ENCODE measurements around the gene FBXW7. TPM values are rescaled to one million over a fixed set of nuclear protein-coding genes. Genes with fewer than 3 reads are reported as not detected.
A peak's percentile ranks its signal among the peaks of the same experiment; 100 is the strongest.

The FBXW7 gene
- total RNA-seq, 3 donors from 2014 or later (not counting 1 experiment from before 2014, with no cell fraction given), result 172 to 202 (median 175) TPM

GRCh38 chr4:152530600-152530999 is 5.3 kb downstream of the FBXW7 start:
- no peak overlapping the region for H3K4me3 Mint-ChIP-seq
- intact Hi-C loops (cut with micrococcal nuclease), result no loop called here
- H3K4me1 Mint-ChIP-seq, result peaks cover 54 to 67% of the 10 kb centered on the region in 2 donors
- WGBS (ENCODE audit: insufficient coverage), result 93% methylated on average over 2 of the region's 2 CpGs
- no peaks in the 10 kb centered on the region for H3K9me3 ChIP-seq (ENCODE audit: control insufficient read depth, insufficient read depth, low read length)
- H3K4me3 ChIP-seq (ENCODE audit: low read length), result no peak overlapping the region
- H3K27me3 ChIP-seq (ENCODE audit: control insufficient read depth, insufficient read depth, low read length), result no peaks in the 10 kb centered on the region
- DNase-seq (no peak), ATAC-seq (no peak)
- H3K4me1 ChIP-seq (ENCODE audit: control insufficient read depth, insufficient read depth, low read length), result peaks cover 3% of the 10 kb centered on the region
- no peak for TF ChIP-seq CTCF (IDR thresholded peaks at IDR 0.05)
- peaks cover 4% of the 10 kb centered on the region for H3K36me3 ChIP-seq (ENCODE audit: control insufficient read depth, insufficient read depth, low read length)
- no peaks in the 10 kb centered on the region for H3K36me3 Mint-ChIP-seq
- peak overlapping the region; percentile 39 to 63 for H3K27ac Mint-ChIP-seq
- no peaks in the 10 kb centered on the region for H3K9me3 Mint-ChIP-seq
- no peaks in the 10 kb centered on the region for H3K27me3 Mint-ChIP-seq (ENCODE audit: low read depth in 2 of 2)
- H3K27ac ChIP-seq (ENCODE audit: low read length), result no peak overlapping the region

DNA sequence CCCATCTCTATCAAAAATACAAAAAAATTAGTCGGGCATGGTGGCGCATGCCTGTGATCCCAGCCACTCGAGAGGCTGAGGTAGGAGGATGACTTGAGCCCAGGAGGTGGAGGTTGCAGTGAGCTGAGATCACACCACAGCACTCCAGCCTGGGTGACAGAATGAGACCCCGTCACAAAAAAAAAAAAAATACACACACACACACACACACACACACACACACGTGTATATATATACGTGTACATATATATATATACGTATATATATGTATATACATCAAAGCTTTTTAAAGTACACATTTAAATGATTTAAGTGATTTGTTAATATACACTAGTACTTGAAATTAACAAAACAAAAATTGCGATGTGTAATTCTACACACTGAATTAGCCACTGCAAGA is 6.0 kb downstream of the FBXW7 start:
- H3K36me3 Mint-ChIP-seq, result no peaks in the 10 kb centered on the region
- peaks cover 58 to 71% of the 10 kb centered on the region in 2 donors for H3K4me1 Mint-ChIP-seq
- Histone ChIP-seq H3K36me3 (ENCODE audit: control insufficient read depth, insufficient read depth, low read length) (peaks cover 4% of the 10 kb centered on the region), H3K4me1 (ENCODE audit: control insufficient read depth, insufficient read depth, low read length) (peaks cover 3% of the 10 kb centered on the region), H3K4me3 (ENCODE audit: low read length) (no peak overlapping the region), H3K27me3 (ENCODE audit: control insufficient read depth, insufficient read depth, low read length) (no peaks in the 10 kb centered on the region), H3K27ac (ENCODE audit: low read length) (no peak overlapping the region), H3K9me3 (ENCODE audit: control insufficient read depth, insufficient read depth, low read length) (no peaks in the 10 kb centered on the region)
- no peaks in the 10 kb centered on the region for H3K9me3 Mint-ChIP-seq
- no peak for TF ChIP-seq CTCF (IDR thresholded peaks at IDR 0.05)
- ATAC-seq, result no peak
- H3K27ac Mint-ChIP-seq, result no peak overlapping the region
- no peak overlapping the region for H3K4me3 Mint-ChIP-seq
- no peak for DNase-seq
- intact Hi-C loops (cut with micrococcal nuclease), result no loop called here
- 93% methylated on average over 3 of the region's 8 CpGs for WGBS (ENCODE audit: insufficient coverage)
- no peaks in the 10 kb centered on the region for H3K27me3 Mint-ChIP-seq (ENCODE audit: low read depth in 2 of 2)

DNA sequence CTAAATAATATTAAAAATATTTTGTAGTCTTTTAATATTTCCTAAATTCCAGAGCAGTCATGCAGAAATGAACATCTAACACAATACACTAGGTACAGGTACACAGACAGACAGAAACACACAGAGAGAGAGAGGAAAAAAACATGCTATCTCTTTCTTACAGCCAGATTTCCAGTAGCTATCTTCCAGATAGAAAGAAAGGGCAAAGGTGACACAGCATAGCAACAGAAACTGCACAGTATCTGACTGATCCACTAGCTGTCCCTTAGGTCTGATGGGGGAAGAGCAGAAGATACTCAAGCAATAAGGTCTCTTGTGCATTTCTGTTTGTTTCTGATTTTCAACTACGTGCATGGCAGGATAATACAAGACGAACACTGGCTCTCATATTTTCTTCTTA is 7.8 kb downstream of the FBXW7 start:
- WGBS (ENCODE audit: insufficient coverage), result 94% methylated on average over 2 of the region's 2 CpGs
- Mint-ChIP-seq H3K9me3 (no peaks in the 10 kb centered on the region), H3K27me3 (ENCODE audit: low read depth in 2 of 2) (no peaks in the 10 kb centered on the region), H3K27ac (peak overlapping the region in 1 of 2 donors; percentile 52), H3K4me3 (no peak overlapping the region), H3K4me1 (peaks cover 61 to 76% of the 10 kb centered on the region in 2 donors), H3K36me3 (no peaks in the 10 kb centered on the region)
- H3K27ac ChIP-seq (ENCODE audit: low read length), result no peak overlapping the region
- TF ChIP-seq CTCF (IDR thresholded peaks at IDR 0.05), result no peak
- no peak overlapping the region for H3K4me3 ChIP-seq (ENCODE audit: low read length)
- peaks cover 4% of the 10 kb centered on the region for H3K36me3 ChIP-seq (ENCODE audit: control insufficient read depth, insufficient read depth, low read length)
- H3K4me1 ChIP-seq (ENCODE audit: control insufficient read depth, insufficient read depth, low read length), result peaks cover 3% of the 10 kb centered on the region
- intact Hi-C loops (cut with micrococcal nuclease), result no loop called here
- DNase-seq, result no peak
- no peaks in the 10 kb centered on the region for H3K27me3 ChIP-seq (ENCODE audit: control insufficient read depth, insufficient read depth, low read length)
- no peak for ATAC-seq
- H3K9me3 ChIP-seq (ENCODE audit: control insufficient read depth, insufficient read depth, low read length), result no peaks in the 10 kb centered on the region

DNA sequence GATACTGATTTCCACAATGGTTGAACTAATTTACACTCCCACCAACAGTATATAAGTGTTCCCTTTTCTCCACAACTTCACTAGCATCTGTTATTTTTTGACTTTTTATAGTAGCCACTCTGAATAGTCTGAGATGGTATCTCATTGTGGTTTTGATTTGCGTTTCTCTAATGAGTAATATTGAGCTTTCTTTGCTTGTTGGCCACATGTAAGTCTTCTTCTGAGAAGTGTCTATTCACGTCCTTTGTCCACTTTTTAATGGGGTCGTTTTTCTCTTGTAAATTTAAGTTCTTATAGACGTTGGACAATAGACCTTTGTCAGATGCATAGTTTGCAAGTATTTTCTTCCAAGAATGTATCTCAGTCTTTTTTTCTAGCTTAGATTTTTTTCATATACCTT is 10.0 kb downstream of the FBXW7 start:
- no peaks in the 10 kb centered on the region for H3K27me3 ChIP-seq (ENCODE audit: control insufficient read depth, insufficient read depth, low read length)
- H3K27ac ChIP-seq (ENCODE audit: low read length), result no peak overlapping the region
- intact Hi-C loops (cut with micrococcal nuclease), result no loop called here
- no peaks in the 10 kb centered on the region for H3K9me3 ChIP-seq (ENCODE audit: control insufficient read depth, insufficient read depth, low read length)
- no peak overlapping the region for H3K4me3 ChIP-seq (ENCODE audit: low read length)
- Mint-ChIP-seq H3K4me3 (peak overlapping the region; percentile 9), H3K4me1 (peaks cover 64 to 79% of the 10 kb centered on the region in 2 donors), H3K9me3 (no peaks in the 10 kb centered on the region), H3K27ac (peak overlapping the region; percentile 73 to 87), H3K27me3 (ENCODE audit: low read depth in 2 of 2) (no peaks in the 10 kb centered on the region), H3K36me3 (no peaks in the 10 kb centered on the region)
- H3K36me3 ChIP-seq (ENCODE audit: control insufficient read depth, insufficient read depth, low read length), result peaks cover 4% of the 10 kb centered on the region
- ATAC-seq, result no peak
- no peak for TF ChIP-seq CTCF (IDR thresholded peaks at IDR 0.05)
- H3K4me1 ChIP-seq (ENCODE audit: control insufficient read depth, insufficient read depth, low read length), result peaks cover 3% of the 10 kb centered on the region
- 49% methylated on average over 4 of the region's 4 CpGs for WGBS (ENCODE audit: insufficient coverage)
- DNase-seq, result no peak
